Astrocyte of the cerebellum (primary cell): ENCODE results near the gene RXRB.
A peak's percentile ranks its signal among the peaks of the same experiment; 100 is the strongest.

ENCODE experiments used
- DNase-seq: peaks from one replicate; pipeline ENCODE4 v3.0.0-alpha.2; 2011; ENCODE audit warnings: low read depth
- H3K4me3 ChIP-seq: 2 replicates; pipeline ENCODE4 v1.5.1; 2011; ENCODE audit warnings: mild to moderate bottlenecking, low read depth, low read length, moderate library complexity
- in situ Hi-C: cut with HindIII; loops from 2 replicates; pipeline ENCODE4 v1.10.0; 2017; ENCODE audit warnings: low sequenced_read_pairs
- TF ChIP-seq, protein P1 (sequence below): IDR thresholded peaks from 2 replicates; pipeline ENCODE4 v1.5.1; 2012; ENCODE audit warnings: low read length, low read depth, moderate library complexity, mild to moderate bottlenecking; ENCODE audit errors: missing control alignments

Gene RXRB

DNA sequence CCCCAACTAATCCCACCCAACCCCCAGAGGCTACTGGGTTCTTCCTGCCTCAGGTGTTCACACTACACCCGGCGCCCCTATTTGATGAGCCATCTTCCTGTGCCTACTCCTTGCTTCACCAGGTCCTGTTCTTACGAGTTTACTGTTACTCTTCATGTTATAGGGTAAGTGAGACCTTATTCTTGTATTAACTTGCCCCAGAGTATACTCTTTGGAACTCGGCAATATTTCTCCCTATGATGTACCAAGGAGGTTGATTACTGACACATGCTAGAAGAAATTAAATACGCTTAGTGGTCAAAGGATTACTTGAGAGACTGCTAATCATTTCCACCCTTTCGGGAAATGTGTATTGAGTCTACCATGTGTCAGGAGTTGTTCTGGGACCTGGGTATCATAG, 16.8 kb upstream of the RXRB start:
- no peak for DNase-seq
- TF ChIP-seq, protein P1, sequence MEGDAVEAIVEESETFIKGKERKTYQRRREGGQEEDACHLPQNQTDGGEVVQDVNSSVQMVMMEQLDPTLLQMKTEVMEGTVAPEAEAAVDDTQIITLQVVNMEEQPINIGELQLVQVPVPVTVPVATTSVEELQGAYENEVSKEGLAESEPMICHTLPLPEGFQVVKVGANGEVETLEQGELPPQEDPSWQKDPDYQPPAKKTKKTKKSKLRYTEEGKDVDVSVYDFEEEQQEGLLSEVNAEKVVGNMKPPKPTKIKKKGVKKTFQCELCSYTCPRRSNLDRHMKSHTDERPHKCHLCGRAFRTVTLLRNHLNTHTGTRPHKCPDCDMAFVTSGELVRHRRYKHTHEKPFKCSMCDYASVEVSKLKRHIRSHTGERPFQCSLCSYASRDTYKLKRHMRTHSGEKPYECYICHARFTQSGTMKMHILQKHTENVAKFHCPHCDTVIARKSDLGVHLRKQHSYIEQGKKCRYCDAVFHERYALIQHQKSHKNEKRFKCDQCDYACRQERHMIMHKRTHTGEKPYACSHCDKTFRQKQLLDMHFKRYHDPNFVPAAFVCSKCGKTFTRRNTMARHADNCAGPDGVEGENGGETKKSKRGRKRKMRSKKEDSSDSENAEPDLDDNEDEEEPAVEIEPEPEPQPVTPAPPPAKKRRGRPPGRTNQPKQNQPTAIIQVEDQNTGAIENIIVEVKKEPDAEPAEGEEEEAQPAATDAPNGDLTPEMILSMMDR = no peak
- in situ Hi-C loops = no loop called here
- no peak overlapping the region for H3K4me3 ChIP-seq

DNA sequence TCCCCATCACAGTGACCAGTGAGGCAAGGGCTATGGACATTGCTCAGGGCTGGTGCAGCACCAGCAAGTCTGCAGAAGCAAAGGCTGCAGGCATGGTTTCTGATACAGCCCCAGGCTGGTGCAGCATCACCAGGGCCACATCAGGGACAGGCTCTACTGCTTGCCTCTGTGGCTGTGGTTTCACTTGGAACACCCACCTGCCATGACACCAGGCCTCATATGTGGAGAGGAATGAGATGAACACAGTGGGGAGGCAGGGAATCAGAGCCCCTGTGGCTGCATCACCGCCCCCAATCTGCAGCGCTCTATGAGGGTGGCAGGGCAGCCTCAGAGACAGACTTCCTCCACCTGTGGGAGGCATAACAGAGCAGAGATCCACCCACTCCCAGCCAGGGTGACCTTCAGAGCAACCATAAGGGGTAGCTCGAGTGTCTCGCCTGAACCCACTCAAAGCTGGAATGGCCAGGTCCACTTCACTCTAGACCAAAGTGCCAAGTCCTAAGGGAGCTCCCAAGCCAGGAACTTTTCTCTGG, 15.7 kb upstream of the RXRB start:
- in situ Hi-C loops = no loop called here
- H3K4me3 ChIP-seq = no peak overlapping the region
- DNase-seq = no peak
- TF ChIP-seq, protein P1 = no peak

DNA sequence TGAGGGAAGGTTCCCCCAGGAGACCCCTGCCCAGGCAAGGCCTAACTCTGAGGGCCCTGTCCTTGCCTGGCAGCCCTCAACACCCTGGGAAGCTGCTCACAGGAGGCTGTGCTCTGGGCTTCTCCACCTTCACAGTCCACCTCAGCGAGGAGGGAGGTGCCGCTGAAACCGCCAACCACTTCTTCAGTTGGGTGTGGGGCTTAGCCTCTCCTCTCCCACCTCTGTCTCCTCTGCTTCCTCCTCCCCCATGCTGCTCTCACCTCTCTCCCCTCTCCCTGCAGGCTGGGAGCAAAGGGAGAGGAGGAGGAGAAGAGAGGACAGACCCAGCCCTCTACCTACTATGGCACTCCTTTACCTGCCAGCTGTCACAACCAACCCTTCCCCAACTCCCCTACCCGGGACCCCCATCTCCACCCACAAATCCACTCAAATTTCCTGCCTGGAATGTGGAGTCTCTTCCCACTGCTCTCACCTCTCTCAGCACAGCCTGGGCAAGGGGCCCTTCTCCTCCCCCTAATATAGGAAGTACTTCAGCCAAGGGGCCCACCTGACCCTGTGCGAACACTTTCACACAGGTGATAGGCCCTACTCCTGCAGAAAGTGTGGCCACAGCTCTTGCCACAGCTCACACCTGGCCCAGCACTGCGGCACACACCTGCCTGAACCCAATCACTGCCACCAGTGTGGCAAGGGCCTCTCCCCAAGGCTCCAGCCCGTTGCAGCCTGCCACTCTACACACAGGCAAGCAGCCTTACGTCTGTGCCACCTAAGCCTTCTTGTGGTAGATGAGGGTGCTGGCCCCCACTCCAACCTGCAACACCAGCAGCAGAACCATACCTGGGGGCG, 15.0 kb upstream of the RXRB start:
- H3K4me3 ChIP-seq = no peak overlapping the region
- TF ChIP-seq, protein P1 = no peak
- in situ Hi-C loops = no loop called here
- DNase-seq = no peak

DNA sequence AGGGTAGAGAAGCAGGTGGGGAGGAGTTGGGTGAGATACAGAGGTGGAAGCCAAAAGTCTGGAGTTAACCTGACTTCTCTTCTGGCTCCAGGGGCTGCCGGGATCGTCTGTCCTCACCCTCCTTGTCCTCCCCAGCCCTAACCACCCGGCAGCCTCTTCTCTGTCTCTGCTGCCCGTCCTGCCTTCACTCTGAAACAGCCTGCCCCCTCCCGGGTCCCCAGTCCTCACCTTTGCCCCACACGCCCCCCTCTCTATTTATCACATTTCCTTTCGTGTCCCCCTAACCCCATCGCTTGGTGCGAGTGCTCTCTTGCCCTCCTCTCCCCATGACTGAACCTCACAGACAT, 13.5 kb upstream of the RXRB start:
- in situ Hi-C loops = no loop called here
- TF ChIP-seq, protein P1 = no peak
- H3K4me3 ChIP-seq = peak overlapping the region; percentile 50
- DNase-seq = no peak

DNA sequence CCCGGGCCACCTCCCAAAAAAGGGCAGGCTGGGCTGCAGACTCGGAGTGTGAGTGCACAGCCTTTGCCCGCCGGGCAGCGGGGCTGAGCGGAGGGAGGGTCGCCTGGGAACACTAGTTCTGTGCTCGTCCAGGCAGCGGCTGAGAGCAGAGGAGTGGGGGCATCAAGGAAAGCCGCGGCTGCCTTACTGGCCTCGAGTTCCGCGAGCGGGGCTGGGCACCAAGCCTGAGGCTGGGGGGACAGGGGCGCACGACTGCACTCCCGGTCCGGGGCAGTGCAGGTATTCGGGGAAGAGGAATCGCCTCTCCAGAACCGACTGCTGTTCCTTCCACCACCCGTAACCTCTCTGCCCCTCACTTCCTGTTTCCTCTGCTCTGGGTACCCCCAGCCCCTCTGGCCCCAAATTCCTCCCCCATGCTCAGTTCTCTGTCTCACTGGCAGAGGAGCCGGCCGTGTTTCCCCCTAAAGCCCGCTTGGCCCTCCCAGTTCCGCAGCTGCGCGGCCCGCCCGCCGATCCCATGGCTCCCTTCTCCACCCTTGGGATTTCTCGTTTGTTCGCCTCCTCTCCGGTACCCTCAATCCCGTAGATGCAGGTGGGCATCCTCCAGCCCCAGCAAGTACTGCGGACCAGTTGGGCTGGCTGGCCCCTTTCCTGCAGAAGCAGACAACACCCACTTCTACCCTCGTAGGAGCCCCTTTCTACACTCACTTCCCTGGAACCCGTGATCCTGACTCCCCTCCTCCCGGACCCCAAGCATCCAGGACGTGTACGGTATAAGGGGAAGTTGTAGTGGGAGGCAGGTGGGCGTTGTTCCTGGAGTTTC, 12.9 kb upstream of the RXRB start:
- no peak for DNase-seq
- H3K4me3 ChIP-seq = peak overlapping the region; percentile 50
- TF ChIP-seq, protein P1 = no peak
- in situ Hi-C loops = no loop called here

DNA sequence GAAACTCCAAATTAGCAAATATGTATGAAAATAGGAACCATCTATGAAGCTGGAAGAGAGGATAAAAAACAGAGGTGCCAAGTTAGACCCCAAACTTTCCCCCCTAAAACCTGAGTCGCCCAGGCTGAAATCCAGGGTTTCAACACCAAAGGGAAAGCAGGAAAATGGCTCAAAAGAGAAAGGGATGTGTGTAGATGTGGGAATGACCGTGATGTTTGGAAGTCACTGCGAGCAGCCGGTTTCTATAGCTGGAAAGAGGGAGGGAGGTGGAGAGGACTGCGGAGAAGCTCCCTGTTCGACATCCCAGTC, 12.3 kb upstream of the RXRB start:
- TF ChIP-seq, protein P1 = no peak
- DNase-seq = no peak
- in situ Hi-C loops = no loop called here
- peak overlapping the region; percentile 50 for H3K4me3 ChIP-seq
